Mesenchymal stem cell (in vitro differentiated cells and primary cell): ENCODE data around the gene CCDC80. TPM values are rescaled to one million over a fixed set of nuclear protein-coding genes. Genes with fewer than 3 reads are reported as not detected.

Experiments
- DNase-seq: peaks from one replicate; pipeline ENCODE4 v3.0.0-alpha.2; 2013
- H2AFZ ChIP-seq: one replicate; pipeline ENCODE4 v1.6.1; 2013; ENCODE audit warnings: low read depth, mild to moderate bottlenecking, control low read depth, inconsistent platforms, low read length, moderate library complexity
- H2AK5ac ChIP-seq: 2 replicates; pipeline ENCODE4 v1.6.1; 2013; ENCODE audit warnings: low read length, moderate library complexity, mild to moderate bottlenecking, inconsistent platforms; ENCODE audit not compliant: severe bottlenecking
- H2BK120ac ChIP-seq: one replicate; pipeline ENCODE4 v1.6.1; 2013; ENCODE audit warnings: low read depth, mild to moderate bottlenecking, inconsistent platforms, low read length, moderate library complexity
- H2BK12ac ChIP-seq, 2 experiments: one replicate each; pipeline ENCODE4 v1.6.1; 2013; ENCODE audit warnings: inconsistent platforms in 2 of 2, low read length in 2 of 2, mild to moderate bottlenecking in 2 of 2, moderate library complexity in 2 of 2, control low read depth in 1 of 2
- H2BK15ac ChIP-seq: one replicate; pipeline ENCODE4 v1.6.1; 2013; ENCODE audit warnings: mild to moderate bottlenecking, low read depth, inconsistent platforms; ENCODE audit not compliant: poor library complexity, severe bottlenecking
- H2BK5ac ChIP-seq: 2 replicates; pipeline ENCODE4 v1.6.1; 2013; ENCODE audit warnings: low read depth, mild to moderate bottlenecking, low read length, control low read depth, inconsistent platforms; ENCODE audit not compliant: poor library complexity, severe bottlenecking
- H3K14ac ChIP-seq, 2 experiments: one replicate each; pipeline ENCODE4 v1.6.1; 2013; ENCODE audit warnings: inconsistent platforms in 2 of 2, low read length in 2 of 2, control low read depth in 1 of 2, mild to moderate bottlenecking in 1 of 2, moderate library complexity in 1 of 2
- H3K18ac ChIP-seq, 2 experiments: one replicate each; pipeline ENCODE4 v1.6.1; 2013; ENCODE audit warnings: inconsistent platforms in 2 of 2, low read length in 2 of 2, control low read depth in 1 of 2, low read depth in 1 of 2, mild to moderate bottlenecking in 1 of 2
- H3K23ac ChIP-seq, 2 experiments: one replicate each; pipeline ENCODE4 v1.6.1; 2013; ENCODE audit warnings: inconsistent platforms in 2 of 2, low read length in 2 of 2, mild to moderate bottlenecking in 2 of 2, moderate library complexity in 2 of 2, control low read depth in 1 of 2
- H3K27ac ChIP-seq: 2 replicates; pipeline ENCODE4 v1.5.1; 2013; ENCODE audit warnings: mild to moderate bottlenecking, moderate library complexity, low read length, control low read depth, inconsistent platforms; ENCODE audit not compliant: poor library complexity, severe bottlenecking
- H3K27me3 ChIP-seq, 2 experiments: 2 replicates each; pipeline versions ENCODE4 v1.6.1 to v1.7.0; 2013; ENCODE audit warnings: low read length in 2 of 2, mild to moderate bottlenecking in 2 of 2, moderate library complexity in 2 of 2, control low read depth in 1 of 2, inconsistent platforms in 1 of 2; ENCODE audit not compliant: control insufficient read depth in 1 of 2, insufficient read depth in 1 of 2
- H3K36me3 ChIP-seq, 2 experiments: 2 replicates each; pipeline versions ENCODE4 v1.6.1 to v1.7.0; 2013; ENCODE audit warnings: low read length in 2 of 2, control low read depth in 1 of 2, inconsistent platforms in 1 of 2, low read depth in 1 of 2, mild to moderate bottlenecking in 1 of 2; ENCODE audit not compliant: insufficient read depth in 2 of 2, control insufficient read depth in 1 of 2
- H3K4ac ChIP-seq, 2 experiments: one replicate each; pipeline ENCODE4 v1.6.1; 2013; ENCODE audit warnings: inconsistent platforms in 2 of 2, low read length in 2 of 2, mild to moderate bottlenecking in 2 of 2, moderate library complexity in 2 of 2, control low read depth in 1 of 2, low read depth in 1 of 2
- H3K4me1 ChIP-seq: 2 replicates; pipeline ENCODE4 v1.6.1; 2013; ENCODE audit warnings: low read depth, low read length, control low read depth; ENCODE audit not compliant: control insufficient read depth, insufficient read depth
- H3K4me2 ChIP-seq: 2 replicates; pipeline ENCODE4 v1.6.1; 2013; ENCODE audit warnings: low read length, mild to moderate bottlenecking, inconsistent platforms; ENCODE audit not compliant: poor library complexity, severe bottlenecking
- H3K4me3 ChIP-seq, 2 experiments: 2 replicates each; pipeline versions ENCODE4 v1.5.1 to v1.7.0; 2013; ENCODE audit warnings: low read length in 2 of 2, mild to moderate bottlenecking in 2 of 2, control low read depth in 1 of 2, low read depth in 1 of 2; ENCODE audit not compliant: insufficient read depth in 1 of 2
- H3K79me1 ChIP-seq: replicated peaks from 2 replicates; pipeline ENCODE4 v1.6.1; 2013; ENCODE audit warnings: mild to moderate bottlenecking, control low read depth, low read length, inconsistent platforms; ENCODE audit not compliant: poor library complexity, severe bottlenecking
- H3K9ac ChIP-seq: 2 replicates; pipeline ENCODE4 v1.7.0; 2013; ENCODE audit warnings: mild to moderate bottlenecking, low read length, moderate library complexity
- H3K9me3 ChIP-seq: 2 replicates; pipeline ENCODE4 v1.7.0; 2013; ENCODE audit warnings: mild to moderate bottlenecking, low read length; ENCODE audit not compliant: control insufficient read depth
- H4K8ac ChIP-seq: one replicate; pipeline ENCODE4 v1.6.1; 2013; ENCODE audit warnings: inconsistent platforms, mild to moderate bottlenecking, low read length, moderate library complexity
- H4K91ac ChIP-seq: one replicate; pipeline ENCODE4 v1.6.1; 2013; ENCODE audit warnings: mild to moderate bottlenecking, low read length, inconsistent platforms
- WGBS: methylation state at CpG from one replicate; pipeline ENCODE4 v1.1.7; 2013; ENCODE audit warnings: mixed read lengths; 5-methylcytosine and 5-hydroxymethylcytosine counted together
- polyA plus RNA-seq, 2 experiments: library from polyadenylated mRNA; stranded (reverse); fragments of 200-250 nt; gene quantifications; one replicate each; pipeline ENCODE4 v1.2.3, GENCODE V29; 2013

Gene CCDC80
- polyA plus RNA-seq (2013, experiment 1 of 2): 220 TPM
- polyA plus RNA-seq (2013, experiment 2 of 2): 229 TPM

GRCh38 chr3:112640930-112641801 is at the start of gene CCDC80:
Gene CCDC80 (minus strand): TSS chr3:112641143. CDS start chr3:112639905, 1,238 bp downstream.
- H3K9ac ChIP-seq: peak within 1 kb of the TSS; percentile 99
- H2AK5ac ChIP-seq: peak within 1 kb of the TSS; percentile 4
- H3K18ac ChIP-seq: peak within 1 kb of the TSS; percentile 76 to 88
- H3K4me1 ChIP-seq: peaks cover 29% of the 10 kb centered on the region
- H3K27me3 ChIP-seq: no peaks in the 10 kb centered on the region
- 4% methylated on average over 4 of the region's 6 CpGs for WGBS
- peak within 1 kb of the TSS; percentile 53 for H2BK15ac ChIP-seq
- H3K9me3 ChIP-seq: no peaks in the 10 kb centered on the region
- peak within 1 kb of the TSS; percentile 81 for H2AFZ ChIP-seq
- peak within 1 kb of the TSS; percentile 70 for H4K8ac ChIP-seq
- peak within 1 kb of the TSS; percentile 50 to 89 for H3K4me3 ChIP-seq
- peaks cover 19% of the 10 kb centered on the region for H3K79me1 ChIP-seq
- no peak within 1 kb of the TSS for H3K23ac ChIP-seq
- peak; percentile 99 for DNase-seq
- peak within 1 kb of the TSS; percentile 58 for H4K91ac ChIP-seq
- H3K4ac ChIP-seq: peak within 1 kb of the TSS; percentile 52 to 54
- peak within 1 kb of the TSS; percentile 81 to 83 for H2BK12ac ChIP-seq
- H3K14ac ChIP-seq: no peak within 1 kb of the TSS
- H2BK5ac ChIP-seq: peak within 1 kb of the TSS; percentile 68
- peak within 1 kb of the TSS; percentile 97 for H3K27ac ChIP-seq
- peak within 1 kb of the TSS; percentile 39 for H2BK120ac ChIP-seq
- H3K36me3 ChIP-seq: peaks cover 12 to 20% of the 10 kb centered on the region in 2 experiments
- peak within 1 kb of the TSS; percentile 76 for H3K4me2 ChIP-seq

GRCh38 chr3:112689989-112690388 is 49.0 kb upstream of the CCDC80 start:
- Histone ChIP-seq H4K8ac (no peak overlapping the region), H2BK5ac (no peak overlapping the region), H2BK15ac (no peak overlapping the region), H3K4me2 (no peak overlapping the region), H4K91ac (no peak overlapping the region), H3K9ac (no peak overlapping the region), H3K4ac (no peak overlapping the region), H3K79me1 (no peaks in the 10 kb centered on the region), H2AFZ (no peak overlapping the region), H2BK120ac (no peak overlapping the region), H3K27me3 (no peaks in the 10 kb centered on the region), H3K36me3 (no peaks in the 10 kb centered on the region), H3K9me3 (no peaks in the 10 kb centered on the region), H3K18ac (no peak overlapping the region), H3K27ac (no peak overlapping the region), H2BK12ac (no peak overlapping the region), H3K14ac (no peak overlapping the region), H2AK5ac (no peak overlapping the region), H3K4me3 (no peak overlapping the region), H3K23ac (no peak overlapping the region), H3K4me1 (peaks cover 2% of the 10 kb centered on the region)
- DNase-seq: no peak
- 91% methylated on average over 2 of the region's 2 CpGs for WGBS

- no peak overlapping the region for H3K23ac ChIP-seq
Measured at GRCh38 chr3:112689385-112689784, 48.4 kb upstream of the CCDC80 start.

GRCh38 chr3:112688819-112689218 is 47.9 kb upstream of the CCDC80 start:
- no peaks in the 10 kb centered on the region for H3K27me3 ChIP-seq
- H3K79me1 ChIP-seq: no peaks in the 10 kb centered on the region
- H3K4ac ChIP-seq: no peak overlapping the region
- peaks cover 2% of the 10 kb centered on the region for H3K4me1 ChIP-seq
- no peak overlapping the region for H4K91ac ChIP-seq
- no peak overlapping the region for H3K18ac ChIP-seq
- DNase-seq: no peak
- H2AK5ac ChIP-seq: no peak overlapping the region
- no peak overlapping the region for H3K27ac ChIP-seq
- no peak overlapping the region for H3K9ac ChIP-seq
- H2BK15ac ChIP-seq: no peak overlapping the region
- H2AFZ ChIP-seq: no peak overlapping the region
- no peak overlapping the region for H3K4me2 ChIP-seq
- no peak overlapping the region for H4K8ac ChIP-seq
- no peak overlapping the region for H3K14ac ChIP-seq
- H2BK5ac ChIP-seq: no peak overlapping the region
- no peak overlapping the region for H3K23ac ChIP-seq
- H3K9me3 ChIP-seq: no peaks in the 10 kb centered on the region
- H2BK120ac ChIP-seq: no peak overlapping the region
- no peak overlapping the region for H2BK12ac ChIP-seq
- WGBS: 72% methylated on average over 2 of the region's 2 CpGs
- H3K36me3 ChIP-seq: no peaks in the 10 kb centered on the region
- no peak overlapping the region for H3K4me3 ChIP-seq

More at GRCh38 chr3:112689385-112689784, 48.4 kb upstream of the CCDC80 start:
- no peak overlapping the region for H3K14ac ChIP-seq
- no peaks in the 10 kb centered on the region for H3K36me3 ChIP-seq
- H2BK15ac ChIP-seq: no peak overlapping the region
- H2BK120ac ChIP-seq: no peak overlapping the region
- H3K27ac ChIP-seq: no peak overlapping the region
- H3K9ac ChIP-seq: no peak overlapping the region
- H3K4me1 ChIP-seq: peaks cover 2% of the 10 kb centered on the region
- H3K4ac ChIP-seq: no peak overlapping the region
- no peak overlapping the region for H4K91ac ChIP-seq
- DNase-seq: no peak
- H4K8ac ChIP-seq: no peak overlapping the region
- H2AFZ ChIP-seq: no peak overlapping the region
- no peaks in the 10 kb centered on the region for H3K27me3 ChIP-seq
- 57% methylated on average over 1 of the region's 1 CpG for WGBS
- H3K79me1 ChIP-seq: no peaks in the 10 kb centered on the region
- H3K4me2 ChIP-seq: no peak overlapping the region
- no peak overlapping the region for H3K18ac ChIP-seq
- no peak overlapping the region for H2BK12ac ChIP-seq
- H3K4me3 ChIP-seq: no peak overlapping the region
- no peaks in the 10 kb centered on the region for H3K9me3 ChIP-seq
- H2BK5ac ChIP-seq: no peak overlapping the region
- H2AK5ac ChIP-seq: no peak overlapping the region
